Kidney epithelial cell (primary cell): Measurements from ENCODE around the gene STON2. TPM values are rescaled to one million over a fixed set of nuclear protein-coding genes. Genes with fewer than 3 reads are reported as not detected.

Experiments
- DNase-seq: peaks from one replicate; pipeline ENCODE4 v3.0.0-alpha.2; 2010; ENCODE audit warnings: low read depth
- H3K27me3 ChIP-seq: 2 replicates; pipeline ENCODE4 v1.6.0; 2011; ENCODE audit warnings: low read length; ENCODE audit not compliant: control insufficient read depth, insufficient read depth
- H3K36me3 ChIP-seq: 2 replicates; pipeline ENCODE4 v1.5.1; 2011; ENCODE audit warnings: low read length; ENCODE audit not compliant: control insufficient read depth, insufficient read depth
- H3K4me3 ChIP-seq: 2 replicates; pipeline ENCODE4 v1.5.1; 2011; ENCODE audit warnings: low read depth, mild to moderate bottlenecking, control low read depth, low read length
- CTCF ChIP-seq: IDR thresholded peaks from 2 replicates; pipeline ENCODE4 v1.5.1; 2011; ENCODE audit warnings: mild to moderate bottlenecking, moderate library complexity, low read length, control low read depth, inconsistent platforms; ENCODE audit not compliant: insufficient read depth, poor library complexity, severe bottlenecking
- total RNA-seq: library from RNA; depleted of rRNA; stranded (reverse); fragments of >200 nt; gene quantifications from 2 replicates; pipeline ENCODE4 v1.2.3, GENCODE V29; 2015

STON2 gene
- total RNA-seq, 1 donor from 2014 or later: 17.9 TPM

GRCh38 chr14:81286574-81287370, 113.4 kb downstream of the STON2 start:
- Histone ChIP-seq H3K36me3 (no peaks in the 10 kb centered on the region), H3K4me3 (no peak overlapping the region), H3K27me3 (no peaks in the 10 kb centered on the region)
- DNase-seq: no peak
- no peak for TF ChIP-seq CTCF

GRCh38 chr14:81285245-81285644, 114.9 kb downstream of the STON2 start:
- Histone ChIP-seq H3K36me3 (no peaks in the 10 kb centered on the region), H3K27me3 (no peaks in the 10 kb centered on the region), H3K4me3 (no peak overlapping the region)
- no peak for DNase-seq
- no peak for TF ChIP-seq CTCF

- Histone ChIP-seq H3K4me3 (no peak overlapping the region), H3K36me3 (no peaks in the 10 kb centered on the region), H3K27me3 (no peaks in the 10 kb centered on the region)
- no peak for DNase-seq
- TF ChIP-seq CTCF: no peak
These were observed 118.8 kb downstream of the STON2 start for GRCh38 chr14:81281332-81281731.

GRCh38 chr14:81280136-81280791, 119.9 kb downstream of the STON2 start:
- DNase-seq: no peak
- Histone ChIP-seq H3K4me3 (no peak overlapping the region), H3K27me3 (no peaks in the 10 kb centered on the region), H3K36me3 (no peaks in the 10 kb centered on the region)
- TF ChIP-seq CTCF: no peak

GRCh38 chr14:81277096-81277495, 123.0 kb downstream of the STON2 start:
- Histone ChIP-seq H3K27me3 (no peaks in the 10 kb centered on the region), H3K4me3 (no peak overlapping the region), H3K36me3 (no peaks in the 10 kb centered on the region)
- no peak for TF ChIP-seq CTCF
- no peak for DNase-seq
